ENCODE data around the gene TMEM52B.

DNA sequence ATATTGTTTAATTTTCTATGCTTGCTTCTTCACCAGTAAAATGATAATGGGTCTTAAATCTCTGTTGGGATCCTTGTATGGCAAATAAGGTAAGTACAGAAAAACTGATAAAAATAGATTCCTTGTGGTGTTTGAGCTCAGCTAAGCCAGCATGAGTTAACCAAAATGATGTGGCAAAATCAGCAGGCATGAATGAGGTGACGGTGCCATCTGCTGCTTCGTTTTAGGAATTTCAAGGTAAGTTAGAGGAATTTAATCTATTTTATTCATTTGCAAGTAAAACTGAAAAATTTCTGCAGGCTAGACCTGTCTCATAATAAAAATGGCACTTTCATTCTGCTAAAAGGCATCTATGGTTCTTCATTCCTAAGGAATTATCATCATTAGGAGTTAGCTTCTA is 38.8 kb upstream of the TMEM52B start:
- TF ChIP-seq CTCF (IDR thresholded peaks at IDR 0.05) = peak in 1 of 2 donors; percentile 19
- TF ChIP-seq POLR2A (IDR thresholded peaks at IDR 0.05) = no peak
- TF ChIP-seq POLR2AphosphoS5 (IDR thresholded peaks at IDR 0.05) = no peak

All from suprapubic skin (tissue), 4 donors.